Measurements from ENCODE around the gene ANO1. TPM values are rescaled to one million over a fixed set of nuclear protein-coding genes. Genes with fewer than 3 reads are reported as not detected.

ANO1 gene
- total RNA-seq, 2 experiments from 2014 or later = not detected

GRCh38 chr11:70097783-70098563 is 19.9 kb downstream of the ANO1 start:
- Histone ChIP-seq H3K36me3 (ENCODE audit: insufficient read depth, low read length) (no peaks in the 10 kb centered on the region), H3K9me3 (ENCODE audit: control insufficient read depth in 1 of 2, insufficient read depth in 1 of 2, low read length in 2 of 2) (peaks cover 0 to 3% of the 10 kb centered on the region in 2 experiments), H3K27ac (ENCODE audit: low read depth in 1 of 2, low read length in 2 of 2) (no peak overlapping the region), H3K27me3 (ENCODE audit: control insufficient read depth in 1 of 2, insufficient read depth in 2 of 2, low read length in 2 of 2) (peaks cover 0 to 4% of the 10 kb centered on the region in 2 experiments), H3K4me3 (ENCODE audit: low read length) (no peak overlapping the region), H3K4me1 (ENCODE audit: insufficient read depth, low read length) (no peaks in the 10 kb centered on the region)
- ChIA-PET POLR2A (no interaction called here), CTCF (no interaction called here)
- H3K4me1 Mint-ChIP-seq (ENCODE audit: low read depth) = no peaks in the 10 kb centered on the region
- no peak overlapping the region for H3K27ac Mint-ChIP-seq
- H3K36me3 Mint-ChIP-seq (ENCODE audit: low read depth) = no peaks in the 10 kb centered on the region
- TF ChIP-seq CTCF (IDR thresholded peaks at IDR 0.05) = no peak
- H3K4me3 Mint-ChIP-seq = no peak overlapping the region
- peaks cover 7% of the 10 kb centered on the region for H3K27me3 Mint-ChIP-seq
- DNase-seq = no peak
- no peaks in the 10 kb centered on the region for H3K9me3 Mint-ChIP-seq
- intact Hi-C loops (cut with DNase I, micrococcal nuclease) = no loop called here
- ATAC-seq (ENCODE audit: poor library complexity) = no peak

- ChIA-PET POLR2A (no interaction called here), CTCF (no interaction called here)
- no peaks in the 10 kb centered on the region for H3K4me1 ChIP-seq (ENCODE audit: insufficient read depth, low read length)
- Mint-ChIP-seq H3K4me1 (ENCODE audit: low read depth) (no peaks in the 10 kb centered on the region), H3K4me3 (no peak overlapping the region), H3K9me3 (no peaks in the 10 kb centered on the region), H3K27ac (no peak overlapping the region), H3K36me3 (ENCODE audit: low read depth) (no peaks in the 10 kb centered on the region), H3K27me3 (peaks cover 4% of the 10 kb centered on the region)
- H3K27ac ChIP-seq (ENCODE audit: low read depth in 1 of 2, low read length in 2 of 2) = no peak overlapping the region
- H3K4me3 ChIP-seq (ENCODE audit: low read length) = no peak overlapping the region
- DNase-seq = no peak
- no peaks in the 10 kb centered on the region for H3K36me3 ChIP-seq (ENCODE audit: insufficient read depth, low read length)
- peaks cover 0 to 4% of the 10 kb centered on the region in 2 experiments for H3K27me3 ChIP-seq (ENCODE audit: control insufficient read depth in 1 of 2, insufficient read depth in 2 of 2, low read length in 2 of 2)
- ATAC-seq (ENCODE audit: poor library complexity) = no peak
- intact Hi-C loops (cut with DNase I, micrococcal nuclease) = no loop called here
- peaks cover 0 to 3% of the 10 kb centered on the region in 2 experiments for H3K9me3 ChIP-seq (ENCODE audit: control insufficient read depth in 1 of 2, insufficient read depth in 1 of 2, low read length in 2 of 2)
- TF ChIP-seq CTCF (IDR thresholded peaks at IDR 0.05) = no peak
Observed at GRCh38 chr11:70098936-70099335, 20.8 kb downstream of the ANO1 start.

GRCh38 chr11:70099578-70100279 is 21.6 kb downstream of the ANO1 start:
- Histone ChIP-seq H3K4me3 (ENCODE audit: low read length) (no peak overlapping the region), H3K36me3 (ENCODE audit: insufficient read depth, low read length) (no peaks in the 10 kb centered on the region), H3K9me3 (ENCODE audit: control insufficient read depth in 1 of 2, insufficient read depth in 1 of 2, low read length in 2 of 2) (peaks cover 0 to 3% of the 10 kb centered on the region in 2 experiments), H3K27ac (ENCODE audit: low read depth in 1 of 2, low read length in 2 of 2) (no peak overlapping the region), H3K27me3 (ENCODE audit: control insufficient read depth in 1 of 2, insufficient read depth in 2 of 2, low read length in 2 of 2) (peaks cover 0 to 4% of the 10 kb centered on the region in 2 experiments), H3K4me1 (ENCODE audit: insufficient read depth, low read length) (no peaks in the 10 kb centered on the region)
- no peak overlapping the region for H3K27ac Mint-ChIP-seq
- intact Hi-C loops (cut with DNase I, micrococcal nuclease) = no loop called here
- H3K4me1 Mint-ChIP-seq (ENCODE audit: low read depth) = no peaks in the 10 kb centered on the region
- no peaks in the 10 kb centered on the region for H3K9me3 Mint-ChIP-seq
- no peak for TF ChIP-seq CTCF (IDR thresholded peaks at IDR 0.05)
- no peak for ATAC-seq (ENCODE audit: poor library complexity)
- H3K36me3 Mint-ChIP-seq (ENCODE audit: low read depth) = no peaks in the 10 kb centered on the region
- ChIA-PET CTCF (no interaction called here), POLR2A (no interaction called here)
- no peak for DNase-seq
- H3K4me3 Mint-ChIP-seq = no peak overlapping the region
- peaks cover 4% of the 10 kb centered on the region for H3K27me3 Mint-ChIP-seq

Data from CD4-positive, alpha-beta T cell (primary cell).